MM.1S (cell line): ENCODE results near the gene MVK.

Experiments used
- DNase-seq: peaks from one replicate; pipeline ENCODE4 v3.0.0-alpha.2; 2015
- H2AFZ ChIP-seq: fragments of 300-600 bp; sonication (generic); 2 replicates; pipeline ENCODE4 v1.6.0; 2016; ENCODE audit warnings: antibody characterized with exemption, low read length
- H3F3A ChIP-seq: fragments of 300-600 bp; sonication (generic); 2 replicates; pipeline ENCODE4 v1.6.1; 2016; ENCODE audit warnings: mild to moderate bottlenecking, antibody characterized with exemption, low read length, moderate library complexity, mixed read lengths; ENCODE audit not compliant: insufficient read depth
- H3K27ac ChIP-seq: fragments of 300-600 bp; sonication (generic); 2 replicates; pipeline ENCODE4 v1.5.1; 2016; ENCODE audit warnings: mild to moderate bottlenecking, low read length
- H3K27me3 ChIP-seq: fragments of 300-600 bp; sonication (generic); replicated peaks from 2 replicates; pipeline ENCODE4 v1.6.0; 2016; ENCODE audit warnings: low read length; ENCODE audit not compliant: insufficient read depth
- H3K36me3 ChIP-seq: fragments of 300-600 bp; sonication (generic); replicated peaks from 2 replicates; pipeline ENCODE4 v1.6.1; 2016; ENCODE audit warnings: mild to moderate bottlenecking, low read length, mixed read lengths; ENCODE audit not compliant: insufficient read depth
- H3K4me1 ChIP-seq: fragments of 300-600 bp; sonication (generic); 2 replicates; pipeline ENCODE4 v1.6.1; 2016; ENCODE audit warnings: low read length, mixed read lengths
- H3K4me2 ChIP-seq: fragments of 300-600 bp; sonication (generic); 2 replicates; pipeline ENCODE4 v1.6.0; 2016; ENCODE audit warnings: low read depth, low read length
- H3K4me3 ChIP-seq: fragments of 300-600 bp; sonication (generic); 2 replicates; pipeline ENCODE4 v1.5.1; 2016; ENCODE audit warnings: low read length, mixed read lengths
- H3K79me2 ChIP-seq: fragments of 300-600 bp; sonication (generic); 2 replicates; pipeline ENCODE4 v1.6.1; 2016; ENCODE audit warnings: mixed run types, low read length, mixed read lengths
- H3K9ac ChIP-seq: fragments of 300-600 bp; sonication (generic); 2 replicates; pipeline ENCODE4 v1.6.1; 2016; ENCODE audit warnings: low read length, mixed read lengths
- H3K9me2 ChIP-seq: fragments of 300-600 bp; sonication (generic); replicated peaks from 2 replicates; pipeline ENCODE4 v1.6.1; 2016; ENCODE audit warnings: mild to moderate bottlenecking, low read length, mixed read lengths; ENCODE audit not compliant: insufficient read depth
- H3K9me3 ChIP-seq: fragments of 300-600 bp; sonication (generic); replicated peaks from 2 replicates; pipeline ENCODE4 v1.6.1; 2016; ENCODE audit warnings: mild to moderate bottlenecking, low read length, mixed read lengths; ENCODE audit not compliant: insufficient read depth
- H4K20me1 ChIP-seq: fragments of 300-600 bp; sonication (generic); 2 replicates; pipeline ENCODE4 v1.6.1; 2016; ENCODE audit warnings: mild to moderate bottlenecking, low read length, moderate library complexity, mixed read lengths; ENCODE audit not compliant: insufficient read depth
- CTCF ChIP-seq: fragments of 300-600 bp; sonication (generic); IDR thresholded peaks from 2 replicates; pipeline ENCODE4 v1.5.1; 2016; ENCODE audit warnings: antibody characterized with exemption, low read length, mixed read lengths
- EZH2 ChIP-seq: fragments of 300-600 bp; sonication (generic); optimal IDR thresholded peaks from 2 replicates; pipeline ENCODE3; 2017; ENCODE audit warnings: low read depth, mild to moderate bottlenecking, antibody characterized with exemption, low read length, mixed read lengths
- EZH2phosphoT487 ChIP-seq: fragments of 300-600 bp; sonication (generic); IDR thresholded peaks from 2 replicates; pipeline ENCODE4 v1.6.1; 2018; ENCODE audit warnings: antibody characterized with exemption, low read length

MVK gene

GRCh38 chr12:109538191-109538863 is 35.3 kb upstream of the MVK start:
- Histone ChIP-seq H3K79me2 (no peaks in the 10 kb centered on the region), H3K9me2 (no peaks in the 10 kb centered on the region), H3F3A (no peaks in the 10 kb centered on the region), H3K4me1 (no peaks in the 10 kb centered on the region), H3K4me2 (no peak overlapping the region), H4K20me1 (no peaks in the 10 kb centered on the region), H3K36me3 (no peaks in the 10 kb centered on the region), H3K27ac (no peak overlapping the region), H3K4me3 (no peak overlapping the region), H3K27me3 (no peaks in the 10 kb centered on the region), H2AFZ (no peak overlapping the region), H3K9me3 (no peaks in the 10 kb centered on the region), H3K9ac (no peak overlapping the region)
- TF ChIP-seq EZH2phosphoT487: no peak
- no peak for TF ChIP-seq CTCF
- TF ChIP-seq EZH2: no peak
- no peak for DNase-seq

- no peak for DNase-seq
- no peaks in the 10 kb centered on the region for H3K79me2 ChIP-seq
- no peak overlapping the region for H3K9ac ChIP-seq
- H3K4me2 ChIP-seq: no peak overlapping the region
- no peaks in the 10 kb centered on the region for H3K4me1 ChIP-seq
- H3K27me3 ChIP-seq: no peaks in the 10 kb centered on the region
- no peak overlapping the region for H3K27ac ChIP-seq
- no peaks in the 10 kb centered on the region for H3F3A ChIP-seq
- TF ChIP-seq EZH2phosphoT487 (no peak), CTCF (no peak), EZH2 (no peak)
- no peaks in the 10 kb centered on the region for H4K20me1 ChIP-seq
- H3K4me3 ChIP-seq: no peak overlapping the region
- H3K36me3 ChIP-seq: no peaks in the 10 kb centered on the region
- no peak overlapping the region for H2AFZ ChIP-seq
- no peaks in the 10 kb centered on the region for H3K9me3 ChIP-seq
- H3K9me2 ChIP-seq: no peaks in the 10 kb centered on the region
Observed at GRCh38 chr12:109539508-109539907, 34.1 kb upstream of the MVK start.

- H3K27me3 ChIP-seq: no peaks in the 10 kb centered on the region
- no peak overlapping the region for H3K27ac ChIP-seq
- no peak overlapping the region for H3K4me2 ChIP-seq
- no peaks in the 10 kb centered on the region for H3K79me2 ChIP-seq
- no peaks in the 10 kb centered on the region for H3K9me2 ChIP-seq
- no peaks in the 10 kb centered on the region for H4K20me1 ChIP-seq
- H3F3A ChIP-seq: no peaks in the 10 kb centered on the region
- no peak overlapping the region for H3K9ac ChIP-seq
- no peak for DNase-seq
- H2AFZ ChIP-seq: no peak overlapping the region
- H3K4me3 ChIP-seq: no peak overlapping the region
- no peaks in the 10 kb centered on the region for H3K9me3 ChIP-seq
- no peaks in the 10 kb centered on the region for H3K36me3 ChIP-seq
- no peaks in the 10 kb centered on the region for H3K4me1 ChIP-seq
- TF ChIP-seq EZH2phosphoT487 (no peak), EZH2 (no peak), CTCF (no peak)
Observed at GRCh38 chr12:109540526-109541412, 32.8 kb upstream of the MVK start.
